ENCODE results near the gene SLC12A5.
"Not testable (repeated sequence)": the region's sequence is repeated elsewhere in the genome, so short reads cannot be mapped to it uniquely, and the experiment has no call there.

The SLC12A5 gene

GRCh38 chr20:46028772-46029371 is at the start of gene SLC12A5:
Gene SLC12A5 (plus strand): TSS chr20:46029215. CDS start chr20:46029345, 130 bp downstream.
- DNase-seq: no peak

DNA sequence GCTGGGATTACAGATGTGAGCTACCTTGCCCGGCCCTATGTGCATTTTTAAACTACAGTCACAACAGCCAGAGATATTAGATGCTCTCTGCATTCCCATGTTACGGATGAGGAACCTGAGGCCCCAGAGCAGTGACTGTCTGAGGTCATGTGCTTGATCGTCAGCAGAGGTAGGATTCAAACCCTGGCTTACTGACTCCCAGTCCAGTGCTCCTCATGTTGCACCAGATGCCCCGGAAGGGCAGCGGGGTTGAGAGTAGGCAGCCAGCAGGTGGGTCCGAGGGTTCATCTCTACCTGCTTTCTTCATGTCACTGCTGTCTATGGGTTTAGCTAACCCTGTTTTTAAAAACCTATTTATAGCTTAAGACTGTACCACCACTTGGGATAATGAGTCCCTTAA is 47.8 kb upstream of the SLC12A5 start:
- DNase-seq: no peak

GRCh38 chr20:45983279-45983743 is 45.7 kb upstream of the SLC12A5 start:
- no peak for DNase-seq

DNA sequence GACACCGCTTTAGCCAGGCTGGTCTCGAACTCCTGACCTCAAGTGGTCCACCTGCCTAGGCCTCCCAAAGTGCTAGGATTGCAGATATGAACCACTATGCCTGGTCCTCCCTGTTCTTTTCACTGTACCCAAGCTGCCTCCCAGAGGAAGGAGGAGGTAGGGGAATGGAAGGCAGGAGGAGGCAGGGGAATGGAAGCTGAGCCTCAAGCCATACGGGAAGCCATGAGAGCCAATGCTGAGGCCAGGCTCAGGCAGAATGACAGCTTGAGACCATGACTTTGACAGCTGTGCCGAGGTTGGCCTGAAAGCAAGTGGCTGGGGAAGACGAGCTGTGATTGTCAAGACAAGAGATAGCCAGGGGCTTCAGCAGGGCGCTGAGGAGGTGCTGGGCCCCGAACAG is 43.4 kb upstream of the SLC12A5 start:
- no peak for DNase-seq

- DNase-seq: peak; percentile 5
Observed at GRCh38 chr20:45987108-45987780, 41.8 kb upstream of the SLC12A5 start.

DNA sequence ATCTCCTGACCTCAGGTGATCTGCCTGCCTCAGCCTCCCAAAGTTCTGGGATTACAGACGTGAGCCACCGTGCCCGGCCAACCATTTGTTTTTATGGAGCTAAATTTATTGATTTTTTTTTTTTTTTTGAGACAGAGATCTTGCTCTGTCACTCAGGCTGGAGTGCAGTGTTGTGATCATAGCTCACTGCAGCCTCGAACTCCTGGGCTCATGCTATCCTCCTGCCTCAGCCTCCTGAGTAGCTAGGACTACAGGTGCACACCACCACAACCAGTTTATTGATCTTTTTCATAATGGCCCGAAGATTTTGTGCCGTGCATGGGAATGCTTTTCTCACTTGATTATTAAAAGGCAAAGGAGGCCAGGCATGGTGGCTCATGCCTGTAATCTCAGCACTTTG is 40.2 kb upstream of the SLC12A5 start:
- DNase-seq: not testable (repeated sequence)

GRCh38 chr20:45991616-45992015 is 37.4 kb upstream of the SLC12A5 start:
- no peak for DNase-seq

GRCh38 chr20:45993197-45993951 is 35.6 kb upstream of the SLC12A5 start:
- no peak for DNase-seq

DNA sequence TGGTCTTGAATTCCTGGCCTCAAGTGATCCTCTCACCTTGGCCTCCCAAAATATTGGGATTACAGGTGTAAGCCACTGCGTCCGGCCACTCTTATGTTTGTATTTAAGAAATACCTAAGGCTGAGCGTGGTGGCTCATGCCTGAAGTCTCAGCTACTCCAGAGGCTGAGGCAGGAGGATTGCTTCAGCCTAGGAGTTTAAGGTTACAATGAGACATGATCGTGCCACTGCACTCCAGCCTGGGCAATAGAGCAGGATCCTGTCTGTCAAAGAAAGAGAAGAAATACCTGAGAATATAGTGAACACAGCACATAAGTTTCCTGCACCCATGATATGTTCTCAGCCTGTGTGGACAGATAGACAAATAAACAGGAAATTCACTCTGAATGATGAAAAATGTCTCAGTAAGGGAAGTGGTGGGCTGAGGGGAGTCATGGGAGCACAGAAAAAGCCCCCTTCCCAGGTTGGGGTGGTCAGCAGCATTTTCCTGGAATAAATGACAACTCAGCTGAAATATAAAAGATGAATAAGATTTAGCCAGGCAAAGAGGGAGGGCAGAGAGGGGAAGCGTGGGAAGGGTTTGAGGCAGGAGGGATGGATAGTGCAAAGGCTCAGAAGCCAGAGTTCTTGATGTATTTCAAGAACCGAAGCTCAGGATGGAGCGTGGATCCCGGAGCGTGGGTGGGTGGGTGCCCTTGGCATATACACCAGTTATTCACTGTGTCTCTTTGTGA is 34.1 kb upstream of the SLC12A5 start:
- no peak for DNase-seq

- not testable (repeated sequence) for DNase-seq
Observed at GRCh38 chr20:45995495-45996097, 33.4 kb upstream of the SLC12A5 start.

GRCh38 chr20:45997187-45997586 is 31.8 kb upstream of the SLC12A5 start:
- DNase-seq: no peak

- no peak for DNase-seq
Observed at GRCh38 chr20:45998337-45998736, 30.7 kb upstream of the SLC12A5 start.

GRCh38 chr20:45998761-45999160 is 30.3 kb upstream of the SLC12A5 start:
- DNase-seq: no peak

DNA sequence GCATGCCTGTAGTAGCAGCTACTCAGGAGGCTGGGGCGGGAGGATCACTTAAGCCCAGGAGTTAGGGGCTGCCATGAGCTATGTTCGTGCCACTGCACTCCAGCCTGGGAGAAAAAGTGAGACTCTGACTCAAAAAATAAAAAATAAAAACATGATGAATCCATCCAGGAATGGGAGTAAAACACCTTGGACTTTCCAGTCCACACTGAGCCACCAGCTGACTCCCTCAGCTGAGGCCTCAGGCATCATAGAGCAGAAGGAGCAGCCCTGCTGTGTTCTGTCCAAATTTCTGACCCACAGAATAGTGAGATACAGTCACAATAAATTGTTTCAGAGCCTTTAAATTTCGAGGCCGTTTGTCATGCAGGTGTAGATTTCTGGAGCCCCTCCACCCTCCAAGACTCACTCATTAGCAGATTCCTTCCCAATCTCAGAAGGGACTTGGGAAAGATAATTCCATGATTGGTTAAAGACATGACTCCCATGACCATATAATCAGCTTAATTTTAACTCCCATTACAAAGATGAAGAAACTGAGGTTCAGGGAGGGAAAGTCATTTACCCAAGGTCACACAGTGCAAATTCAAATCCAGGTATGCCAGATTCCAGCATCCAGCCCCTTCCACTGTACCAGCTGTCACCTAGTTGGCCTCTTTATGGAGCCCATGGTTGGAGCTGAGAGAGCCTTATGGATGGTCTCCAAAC is 29.3 kb upstream of the SLC12A5 start:
- DNase-seq: no peak

GRCh38 chr20:46000262-46000996 is 28.6 kb upstream of the SLC12A5 start:
- no peak for DNase-seq

- no peak for DNase-seq
Observed at GRCh38 chr20:46001498-46001897, 27.5 kb upstream of the SLC12A5 start.

GRCh38 chr20:46002008-46002407 is 27.0 kb upstream of the SLC12A5 start:
- DNase-seq: no peak

GRCh38 chr20:46004187-46004586 is 24.8 kb upstream of the SLC12A5 start:
- no peak for DNase-seq

DNA sequence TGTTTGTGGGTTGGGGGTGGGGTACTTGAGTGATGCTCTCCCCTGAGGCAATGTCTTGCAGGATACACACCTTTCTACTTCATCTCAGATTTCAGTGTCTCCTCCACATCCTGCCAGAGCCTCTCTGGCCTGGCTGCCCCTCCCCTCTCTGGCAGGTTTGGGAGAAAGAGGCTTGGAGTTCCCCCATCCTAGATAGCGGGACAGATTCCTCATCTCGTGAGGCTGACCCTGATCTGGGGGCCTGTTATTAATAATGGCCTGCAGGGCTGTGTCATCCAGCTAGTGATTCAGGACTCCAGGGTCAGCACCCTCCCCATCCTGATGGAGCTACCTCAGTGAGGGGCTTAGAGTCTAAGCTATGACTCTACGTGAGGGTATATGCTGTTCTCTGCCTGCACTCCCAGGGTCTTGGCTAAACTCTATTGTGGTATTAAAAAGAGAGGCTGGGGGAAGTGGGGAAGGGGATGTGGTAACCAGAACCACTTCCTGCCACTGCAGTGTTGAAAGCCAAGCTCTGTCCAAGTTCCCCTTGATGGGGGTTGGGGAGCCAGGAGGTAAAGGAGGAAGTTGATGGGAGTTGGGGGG is 24.0 kb upstream of the SLC12A5 start:
- DNase-seq: no peak

DNA sequence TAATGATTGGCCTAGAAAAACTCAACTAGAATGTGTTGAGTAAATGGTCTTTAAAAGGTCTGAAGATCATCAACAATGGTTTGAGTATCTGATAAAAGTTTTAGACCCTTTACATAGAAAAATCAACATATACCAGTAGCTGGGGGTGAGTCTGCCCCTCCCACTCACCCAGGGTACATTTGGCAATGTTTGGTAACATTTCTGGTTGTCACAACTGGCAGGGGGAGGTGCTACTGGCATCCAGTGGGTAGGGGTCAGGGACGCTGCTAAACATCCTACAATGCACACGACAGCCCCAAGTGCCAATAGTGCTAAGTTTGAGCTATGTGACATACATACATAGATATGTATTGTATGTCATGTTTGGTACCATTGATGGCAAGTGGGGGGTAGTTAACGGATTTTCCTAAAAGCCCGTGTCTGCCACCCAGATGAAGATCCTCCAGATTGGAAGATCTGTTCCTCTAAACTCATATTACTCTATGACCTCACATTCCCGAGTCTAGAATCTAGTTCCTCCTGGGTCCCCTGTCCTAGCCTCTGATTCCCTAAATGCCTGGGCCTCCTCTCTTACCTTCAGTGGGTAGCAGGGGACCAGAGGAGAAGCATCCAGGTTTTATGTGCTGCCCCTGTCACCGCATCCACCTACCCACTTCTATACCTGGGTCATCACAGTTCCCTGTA is 22.9 kb upstream of the SLC12A5 start:
- DNase-seq: no peak

Data from DMS79 treated with DMSO at 0.1 percent for 48 hours (cell line).